NCI-H128 (cell line): Measurements from ENCODE around the gene INPP5A.
"Not testable (repeated sequence)": the region's sequence is repeated elsewhere in the genome, so short reads cannot be mapped to it uniquely, and the experiment has no call there.

ENCODE experiments used
- DNase-seq: peaks from one replicate; lab custom pipeline; 2025; ENCODE audit not compliant: unreplicated experiment; lab: John Stamatoyannopoulos, UW

The INPP5A gene

GRCh38 chr10:132593900-132594876 lies 56.6 kb downstream of the INPP5A start:
- no peak for DNase-seq

GRCh38 chr10:132595021-132595420 lies 57.4 kb downstream of the INPP5A start:
- DNase-seq: no peak

- DNase-seq: no peak
Observed at GRCh38 chr10:132595854-132596253, 58.3 kb downstream of the INPP5A start.

GRCh38 chr10:132596742-132597279 lies 59.2 kb downstream of the INPP5A start:
- DNase-seq: no peak

GRCh38 chr10:132597654-132598053 lies 60.1 kb downstream of the INPP5A start:
- DNase-seq: no peak

- DNase-seq: not testable (repeated sequence)
Observed at GRCh38 chr10:132599023-132599618, 61.5 kb downstream of the INPP5A start.

- no peak for DNase-seq
Observed at GRCh38 chr10:132599732-132600131, 62.1 kb downstream of the INPP5A start.

- DNase-seq: no peak
Observed at GRCh38 chr10:132600416-132600815, 62.8 kb downstream of the INPP5A start.

GRCh38 chr10:132601567-132601966 lies 64.0 kb downstream of the INPP5A start:
- DNase-seq: no peak

- no peak for DNase-seq
Observed at GRCh38 chr10:132602614-132603013, 65.0 kb downstream of the INPP5A start.

- DNase-seq: no peak
Observed at GRCh38 chr10:132603851-132604533, 66.4 kb downstream of the INPP5A start.

- DNase-seq: no peak
Observed at GRCh38 chr10:132604686-132605085, 67.1 kb downstream of the INPP5A start.

- no peak for DNase-seq
Observed at GRCh38 chr10:132605390-132605789, 67.8 kb downstream of the INPP5A start.

GRCh38 chr10:132606031-132606491 lies 68.5 kb downstream of the INPP5A start:
- DNase-seq: no peak

- DNase-seq: no peak
Observed at GRCh38 chr10:132606536-132607316, 69.1 kb downstream of the INPP5A start.

GRCh38 chr10:132607491-132607890 lies 69.9 kb downstream of the INPP5A start:
- no peak for DNase-seq

GRCh38 chr10:132607961-132608495 lies 70.4 kb downstream of the INPP5A start:
- no peak for DNase-seq

GRCh38 chr10:132608511-132609195 lies 71.1 kb downstream of the INPP5A start:
- no peak for DNase-seq

GRCh38 chr10:132609211-132609610 lies 71.6 kb downstream of the INPP5A start:
- DNase-seq: no peak
